ENCODE results near the gene HSPG2.
"Not testable (repeated sequence)": the region's sequence is repeated elsewhere in the genome, so short reads cannot be mapped to it uniquely, and the experiment has no call there.

The HSPG2 gene

DNA sequence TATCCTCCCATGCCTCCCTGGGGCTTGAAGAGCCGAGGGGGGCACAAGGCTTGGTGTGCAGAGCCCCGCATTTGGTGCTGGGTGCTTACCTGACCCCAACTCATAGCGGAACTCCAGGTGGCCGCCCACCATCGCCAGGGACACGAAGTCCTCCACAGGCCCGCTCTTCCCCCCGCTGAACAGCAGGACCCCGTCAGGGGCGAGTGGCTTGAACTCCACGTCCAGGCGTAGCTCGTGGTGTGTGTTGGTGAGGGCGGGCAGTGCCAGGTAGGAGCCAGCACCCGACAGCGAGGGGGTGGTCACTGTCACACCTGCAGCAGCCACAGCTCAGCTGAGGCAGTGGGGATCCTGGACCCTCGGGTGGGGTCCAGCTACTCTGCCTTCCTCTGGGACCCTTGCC, 107.8 kb downstream of the HSPG2 start:
- no peak for TF ChIP-seq ZFX (IDR thresholded peaks at IDR 0.05; ENCODE audit: borderline replicate concordance)
- TF ChIP-seq, protein P1, sequence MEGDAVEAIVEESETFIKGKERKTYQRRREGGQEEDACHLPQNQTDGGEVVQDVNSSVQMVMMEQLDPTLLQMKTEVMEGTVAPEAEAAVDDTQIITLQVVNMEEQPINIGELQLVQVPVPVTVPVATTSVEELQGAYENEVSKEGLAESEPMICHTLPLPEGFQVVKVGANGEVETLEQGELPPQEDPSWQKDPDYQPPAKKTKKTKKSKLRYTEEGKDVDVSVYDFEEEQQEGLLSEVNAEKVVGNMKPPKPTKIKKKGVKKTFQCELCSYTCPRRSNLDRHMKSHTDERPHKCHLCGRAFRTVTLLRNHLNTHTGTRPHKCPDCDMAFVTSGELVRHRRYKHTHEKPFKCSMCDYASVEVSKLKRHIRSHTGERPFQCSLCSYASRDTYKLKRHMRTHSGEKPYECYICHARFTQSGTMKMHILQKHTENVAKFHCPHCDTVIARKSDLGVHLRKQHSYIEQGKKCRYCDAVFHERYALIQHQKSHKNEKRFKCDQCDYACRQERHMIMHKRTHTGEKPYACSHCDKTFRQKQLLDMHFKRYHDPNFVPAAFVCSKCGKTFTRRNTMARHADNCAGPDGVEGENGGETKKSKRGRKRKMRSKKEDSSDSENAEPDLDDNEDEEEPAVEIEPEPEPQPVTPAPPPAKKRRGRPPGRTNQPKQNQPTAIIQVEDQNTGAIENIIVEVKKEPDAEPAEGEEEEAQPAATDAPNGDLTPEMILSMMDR (IDR thresholded peaks at IDR 0.05): no peak
- H3K27ac ChIP-seq: no peak overlapping the region

DNA sequence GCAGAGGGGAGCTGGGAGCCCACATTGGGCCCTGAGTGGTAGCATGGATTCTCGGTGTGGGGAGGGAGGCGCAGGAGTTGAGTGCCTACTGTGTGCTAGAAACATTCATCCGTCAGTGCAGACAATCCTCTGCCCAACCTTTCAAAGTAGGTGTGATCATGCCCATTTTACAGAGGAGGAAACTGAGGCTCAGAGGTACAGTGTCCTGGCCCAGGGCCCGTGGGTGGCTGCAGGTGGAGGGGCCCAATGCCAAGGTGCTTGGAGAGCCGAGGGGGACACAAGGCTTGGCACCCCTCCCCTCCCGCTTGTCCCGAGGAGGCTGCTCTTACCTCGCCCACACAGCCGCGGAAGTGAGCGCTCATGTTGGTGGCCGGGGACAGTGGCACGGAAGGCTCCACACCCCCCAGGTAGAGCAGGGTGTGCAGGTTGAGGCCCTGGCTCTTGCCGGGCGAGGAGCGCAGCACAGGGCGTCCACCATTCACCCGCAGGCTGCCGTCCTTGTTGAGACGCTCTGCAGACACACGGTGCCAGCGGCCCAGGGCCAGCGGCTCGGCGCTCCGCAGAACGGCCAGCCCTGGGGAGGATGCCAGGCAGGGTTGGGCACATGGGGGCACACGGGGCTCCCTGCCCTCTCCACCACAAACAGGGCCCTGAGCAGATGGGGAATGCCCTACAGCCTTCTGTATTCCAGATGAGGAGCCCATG, 108.5 kb downstream of the HSPG2 start:
- TF ChIP-seq, protein P1 (IDR thresholded peaks at IDR 0.05): no peak
- no peak for TF ChIP-seq ZFX (IDR thresholded peaks at IDR 0.05; ENCODE audit: borderline replicate concordance)
- H3K27ac ChIP-seq: no peak overlapping the region

DNA sequence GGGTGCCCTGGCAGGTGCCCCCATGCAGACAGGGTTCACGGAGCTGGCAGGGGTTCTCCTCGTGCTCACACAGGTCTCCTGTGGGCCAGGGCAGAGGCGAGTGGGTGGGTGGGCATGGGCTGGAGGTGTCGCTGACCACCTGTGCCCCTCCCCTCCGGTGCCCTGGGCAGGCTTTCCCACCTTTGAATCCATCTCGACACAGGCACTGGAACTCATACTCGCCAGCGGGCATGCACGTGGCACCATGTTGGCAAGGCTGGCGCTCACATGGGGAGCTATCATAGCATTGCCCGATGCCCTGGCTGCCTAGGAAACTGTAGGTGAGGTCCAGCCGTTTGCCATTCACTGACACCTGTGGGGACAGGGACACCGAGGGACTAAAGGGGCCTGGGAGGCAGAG, 109.0 kb downstream of the HSPG2 start:
- no peak overlapping the region for H3K27ac ChIP-seq
- TF ChIP-seq ZFX (IDR thresholded peaks at IDR 0.05; ENCODE audit: borderline replicate concordance): no peak

DNA sequence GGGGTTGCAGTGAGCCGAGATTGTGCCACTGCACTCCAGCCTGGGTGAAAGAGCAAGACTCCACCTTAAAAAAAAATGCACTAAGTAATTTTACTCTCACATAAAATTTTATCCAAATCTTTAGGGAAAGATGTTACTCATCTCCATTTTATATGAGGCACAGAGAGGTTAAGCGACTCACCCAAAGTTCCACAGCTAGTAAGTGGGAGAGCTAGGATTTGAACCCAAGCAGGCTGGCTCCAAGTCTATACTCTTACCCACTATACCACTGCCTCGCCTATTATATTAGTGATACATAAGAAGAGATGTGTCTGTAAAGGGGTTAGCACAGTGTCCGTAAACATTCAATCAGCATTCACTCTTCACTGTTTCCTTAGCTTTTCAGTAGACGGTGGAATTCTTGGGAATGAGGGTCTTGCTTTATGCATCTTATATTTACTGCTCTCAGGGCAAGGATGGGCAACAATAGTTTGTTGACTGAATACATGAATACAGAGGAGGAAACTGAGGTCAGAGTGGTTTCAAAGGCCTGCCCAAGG, 109.9 kb downstream of the HSPG2 start:
- TF ChIP-seq ZFX (IDR thresholded peaks at IDR 0.05; ENCODE audit: borderline replicate concordance): no peak
- TF ChIP-seq, protein P1 (IDR thresholded peaks at IDR 0.05): no peak

DNA sequence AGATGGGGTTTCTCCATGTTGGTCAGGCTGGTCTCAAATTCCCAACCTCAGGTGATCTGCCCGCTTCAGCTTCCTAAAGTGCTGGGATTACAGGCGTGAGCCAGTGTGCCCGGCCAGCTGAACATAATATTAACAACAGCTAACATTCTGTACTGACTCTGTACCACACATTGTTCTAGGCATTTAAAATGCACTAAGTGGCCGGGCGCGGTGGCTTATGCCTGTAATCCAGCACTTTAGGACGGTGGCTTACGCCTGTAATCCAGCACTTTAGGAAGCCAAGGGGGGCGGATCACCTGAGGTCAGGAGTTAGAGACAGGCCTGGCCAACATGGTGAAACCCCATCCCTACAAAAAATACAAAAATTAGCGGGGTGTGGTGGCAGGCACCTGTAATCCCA, 110.4 kb downstream of the HSPG2 start:
- not testable (repeated sequence) for H3K27ac ChIP-seq

More for the DNA sequence above, 109.9 kb downstream of the HSPG2 start:
- no peak overlapping the region for H3K27ac ChIP-seq

DNA sequence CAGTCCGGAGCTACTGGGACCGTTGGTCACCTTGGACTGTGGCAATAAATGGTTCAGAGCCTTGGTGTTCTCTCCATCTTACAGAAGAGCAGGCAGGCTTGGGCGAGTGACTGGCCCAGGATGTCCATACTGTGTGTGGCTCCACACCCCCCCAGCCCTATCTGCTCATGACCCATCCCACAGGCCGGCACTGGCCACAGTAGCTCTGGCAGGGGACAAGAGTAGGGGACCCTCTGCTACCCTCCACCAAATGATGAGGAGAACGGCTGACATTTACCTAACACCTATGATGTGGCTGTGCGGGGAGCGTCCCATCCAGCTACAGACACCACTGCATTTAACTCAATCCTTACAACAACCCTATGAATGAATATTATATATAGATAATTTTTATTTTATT, 111.7 kb downstream of the HSPG2 start:
- no peak overlapping the region for H3K27ac ChIP-seq
- TF ChIP-seq ZFX (IDR thresholded peaks at IDR 0.05; ENCODE audit: borderline replicate concordance): no peak
- TF ChIP-seq, protein P1 (IDR thresholded peaks at IDR 0.05): no peak

DNA sequence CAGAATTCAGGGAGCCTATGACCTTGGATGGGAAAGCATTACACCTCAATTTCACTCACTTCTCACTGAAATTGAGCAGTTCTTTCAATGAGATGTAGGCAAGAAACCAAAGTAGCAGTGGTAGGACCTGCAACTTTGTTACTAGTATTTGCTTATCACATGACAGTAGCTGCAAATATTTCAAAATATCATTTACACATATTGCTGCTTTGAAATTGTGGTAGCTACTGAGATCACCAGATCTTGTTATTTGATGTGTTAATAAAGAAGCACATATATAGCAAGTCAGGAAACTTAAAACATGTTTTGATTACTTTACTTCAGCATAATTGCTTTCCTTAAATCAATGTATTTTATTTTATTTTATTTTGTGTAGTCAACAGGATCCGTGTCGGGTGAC, 112.2 kb downstream of the HSPG2 start:
- no peak overlapping the region for H3K27ac ChIP-seq
- TF ChIP-seq ZFX (IDR thresholded peaks at IDR 0.05; ENCODE audit: borderline replicate concordance): no peak
- TF ChIP-seq, protein P1 (IDR thresholded peaks at IDR 0.05): no peak

DNA sequence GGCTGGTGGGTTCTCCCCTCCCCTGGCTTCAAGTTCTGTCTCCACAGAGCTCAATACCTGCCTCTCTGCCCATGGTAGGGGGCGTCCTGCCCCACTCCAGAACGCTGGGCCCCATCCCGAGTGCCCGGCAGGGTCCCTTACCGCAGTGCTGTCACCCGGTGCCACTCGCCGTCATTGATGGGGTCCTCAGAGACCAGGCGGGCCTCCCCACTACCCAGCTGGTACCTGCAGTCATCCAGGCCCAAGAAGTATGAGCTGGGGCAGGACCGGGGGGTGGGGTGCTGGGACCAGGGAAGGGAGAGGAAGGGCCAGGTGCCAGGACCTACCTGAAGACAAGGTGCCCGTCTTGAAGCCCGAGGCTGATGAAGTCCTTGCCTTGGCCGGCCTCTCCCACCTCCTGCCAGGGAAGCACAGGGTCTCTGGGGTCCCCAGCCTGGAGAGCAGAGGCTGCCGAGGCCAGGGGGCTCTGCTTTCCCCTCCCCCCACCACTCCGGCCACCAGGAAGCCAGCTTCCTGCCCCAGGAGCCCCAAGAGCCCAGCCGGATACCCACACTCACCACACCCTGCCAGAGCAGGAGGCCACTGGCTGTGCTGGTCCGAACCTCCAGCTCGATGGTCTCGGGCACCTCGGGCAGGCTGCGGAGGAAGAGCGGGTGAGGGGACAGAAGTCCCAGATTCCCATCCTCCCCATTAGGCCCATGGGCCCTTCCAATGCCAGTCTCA, 113.0 kb downstream of the HSPG2 start:
- no peak overlapping the region for H3K27ac ChIP-seq
- TF ChIP-seq, protein P1 (IDR thresholded peaks at IDR 0.05): no peak
- TF ChIP-seq ZFX (IDR thresholded peaks at IDR 0.05; ENCODE audit: borderline replicate concordance): no peak

All from 22Rv1 (cell line).